Stomach (tissue), 9 donors: ENCODE results near the gene LRMDA. TPM values are rescaled to one million over a fixed set of nuclear protein-coding genes. Genes with fewer than 3 reads are reported as not detected.

Experiments used
- DNase-seq, 2 donors: peaks; one replicate each; pipeline versions ENCODE4 v3.0.0 to v3.0.0-alpha.2; 2013 to 2019
- H3K27ac ChIP-seq, 5 donors: fragments of 200-600 bp in 4 of 5; sonication (generic) in 4 of 5; one replicate each; pipeline ENCODE4 v1.5.1; 2013 to 2019; ENCODE audit warnings: mild to moderate bottlenecking in 1 of 5, moderate library complexity in 1 of 5
- H3K27me3 ChIP-seq, 3 donors: fragments of 200-600 bp; sonication (generic); one replicate each; pipeline ENCODE4 v1.5.1; 2017 to 2019; ENCODE audit warnings: mixed run types in 1 of 3
- H3K36me3 ChIP-seq, 4 donors: fragments of 200-600 bp; sonication (generic); 1 replicate in 3 of 4; 2 replicates in 1 of 4; pipeline ENCODE4 v1.5.1; 2016 to 2019
- H3K4me1 ChIP-seq, 4 donors: fragments of 200-600 bp; sonication (generic); one replicate each; pipeline ENCODE4 v1.5.1; 2016 to 2019
- H3K4me3 ChIP-seq, 4 donors: fragments of 200-600 bp; sonication (generic) in 3 of 4; one replicate each; pipeline ENCODE4 v1.5.1; 2016 to 2019; ENCODE audit warnings: mild to moderate bottlenecking in 1 of 4
- H3K9me3 ChIP-seq, 4 donors: fragments of 200-600 bp; sonication (generic); one replicate each; pipeline ENCODE4 v1.5.1; 2016 to 2019
- CTCF ChIP-seq, 7 experiments: fragments of 450-650 bp in 4 of 7; fragments of 200-600 bp in 3 of 7; sonication (generic) in 3 of 7; IDR thresholded peaks; one replicate each; pipeline ENCODE4 v1.5.1; 2016 to 2019; ENCODE audit warnings: antibody characterized with exemption in 7 of 7, control low read depth in 2 of 7, mild to moderate bottlenecking in 1 of 7
- EP300 ChIP-seq: sonication (generic); formaldehyde crosslinking; IDR thresholded peaks from one replicate; pipeline ENCODE4 v1.6.1; 2017; ENCODE audit warnings: antibody characterized with exemption
- POLR2A ChIP-seq, 4 donors: fragments of 450-650 bp; IDR thresholded peaks; one replicate each; pipeline ENCODE4 v1.6.1; 2016; ENCODE audit warnings: antibody characterized with exemption in 4 of 4, control low read depth in 2 of 4, mild to moderate bottlenecking in 1 of 4, moderate library complexity in 1 of 4
- POLR2AphosphoS5 ChIP-seq, 3 donors: sonication (generic); formaldehyde crosslinking; IDR thresholded peaks; one replicate each; pipeline ENCODE4 v1.6.1; 2016; ENCODE audit warnings: antibody characterized with exemption in 3 of 3
- WGBS, 5 donors: extraction: QIAGEN DNeasy Blood & Tissue Kit in 3 of 5; methylation state at CpG; one replicate each; pipeline versions ENCODE4 v1.1.5 to v1.1.7; 2013 to 2018; 5-methylcytosine and 5-hydroxymethylcytosine counted together
- intact Hi-C: fragments of 100-400 bp; cut with DNase I; formaldehyde crosslinking; loops from one replicate; pipeline ENCODE4 v1.15.1; 2023; ENCODE audit warnings: low total_unique reads
- polyA plus RNA-seq, 3 donors: library from polyadenylated mRNA; stranded (reverse); fragments of 200-250 nt; gene quantifications; one replicate each; pipeline ENCODE4 v1.2.3, GENCODE V29; 2013
- total RNA-seq, 5 donors: library from RNA; depleted of rRNA; stranded (reverse); fragments of >200 nt; gene quantifications; one replicate each; pipeline versions ENCODE4 v1.1.0 to v1.2.3, GENCODE V29; 2014 to 2016
- donor health status: healthy with polysubstance abuse.
- donor health status: Bipolar disorder and iron deficiency.
- donor health status: healthy.

LRMDA gene
- total and polyA plus RNA-seq, 8 donors = 1.3 to 30.2 (median 13.6) TPM; not detected in 1

- 88 to 95% (median 92%) methylated on average over 4 of the region's 4 CpGs for WGBS, 5 donors
- Histone ChIP-seq H3K4me1 (no peaks in the 10 kb centered on the region), H3K36me3 (no peaks in the 10 kb centered on the region), H3K4me3 (no peak overlapping the region), H3K9me3 (no peaks in the 10 kb centered on the region), H3K27ac (no peak overlapping the region), H3K27me3 (no peaks in the 10 kb centered on the region)
- no peak for TF ChIP-seq EP300
- no peak for TF ChIP-seq CTCF (IDR thresholded peaks at IDR 0.05)
- intact Hi-C loops = no loop called here
- no peak for DNase-seq
These were observed 431.5 kb downstream of the LRMDA start for GRCh38 chr10:75862935-75863334.

DNA sequence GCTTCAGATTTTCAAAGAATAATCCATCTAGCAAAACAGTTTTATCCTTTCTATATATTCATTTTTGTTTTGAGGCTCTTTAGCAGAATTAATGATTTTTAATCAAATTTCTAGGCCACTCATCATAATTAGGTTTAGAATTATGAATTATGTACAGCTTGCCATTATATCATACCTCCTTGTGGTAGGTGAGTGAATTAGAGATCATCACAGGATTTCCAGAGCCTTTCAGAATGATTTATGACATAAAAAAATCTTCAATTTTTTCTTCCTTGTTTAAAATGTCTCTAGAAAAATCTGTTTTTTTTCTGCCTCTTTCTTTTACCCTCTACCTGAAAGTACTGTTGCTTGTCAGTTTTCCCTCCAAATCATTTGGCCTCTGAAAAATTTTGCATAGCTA lies 433.3 kb downstream of the LRMDA start:
- H3K9me3 ChIP-seq = no peaks in the 10 kb centered on the region
- TF ChIP-seq POLR2A (IDR thresholded peaks at IDR 0.05) = no peak
- no peak for TF ChIP-seq POLR2AphosphoS5 (IDR thresholded peaks at IDR 0.05)
- no peak for TF ChIP-seq CTCF (IDR thresholded peaks at IDR 0.05)
- no peak for TF ChIP-seq EP300

DNA sequence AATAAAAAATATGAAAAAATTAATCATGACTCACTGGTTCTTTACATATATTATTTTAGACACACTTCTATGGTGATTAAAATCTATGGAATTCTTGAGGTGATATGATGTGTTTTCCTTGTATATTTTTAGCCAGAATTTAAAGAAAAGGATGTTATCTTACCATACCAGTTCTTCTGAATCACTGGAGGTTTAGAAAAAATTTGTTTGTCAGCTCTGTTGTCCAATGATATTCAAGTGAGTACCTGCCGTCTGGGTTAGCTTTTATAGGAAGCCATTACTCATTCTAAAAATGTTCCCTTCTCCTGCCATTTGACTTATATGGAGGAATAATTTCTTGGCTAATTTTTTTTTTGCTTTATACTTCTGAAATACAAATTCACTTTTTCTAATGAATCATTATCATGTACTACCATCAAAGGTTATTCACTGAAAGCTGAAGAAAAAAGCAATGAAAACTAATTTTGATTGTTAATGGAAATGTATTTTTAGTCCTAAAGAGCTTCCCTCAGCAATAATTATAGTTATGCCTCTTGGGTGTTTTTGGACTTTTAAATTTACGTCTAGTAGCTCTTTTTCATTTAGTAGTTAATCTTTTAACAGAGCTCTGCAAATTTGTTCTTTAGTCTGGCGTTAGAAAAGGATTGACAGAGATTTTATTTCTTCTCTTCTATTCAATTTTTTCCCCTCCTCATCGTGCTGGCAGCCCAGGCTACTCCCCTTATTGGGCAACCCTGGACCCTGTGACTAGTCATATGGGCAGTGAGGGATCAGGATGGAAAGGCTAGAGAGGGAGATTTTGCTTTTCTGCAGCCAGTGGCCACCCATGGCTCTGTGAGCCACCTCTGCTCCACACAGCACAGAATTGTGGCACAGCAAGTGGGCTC lies 434.2 kb downstream of the LRMDA start:
- H3K27me3 ChIP-seq = no peaks in the 10 kb centered on the region
- no peak overlapping the region for H3K27ac ChIP-seq
- H3K4me1 ChIP-seq = no peaks in the 10 kb centered on the region
- TF ChIP-seq CTCF (IDR thresholded peaks at IDR 0.05) = no peak
- WGBS, 5 donors = 53 to 84% (median 75%) methylated on average over 4 of the region's 4 CpGs
- H3K9me3 ChIP-seq = no peaks in the 10 kb centered on the region
- no peak for DNase-seq
- intact Hi-C loops = no loop called here
- no peaks in the 10 kb centered on the region for H3K36me3 ChIP-seq
- H3K4me3 ChIP-seq = no peak overlapping the region

More for the DNA sequence above, 433.3 kb downstream of the LRMDA start:
- no peaks in the 10 kb centered on the region for H3K27me3 ChIP-seq
- no peak overlapping the region for H3K4me3 ChIP-seq
- no peak overlapping the region for H3K27ac ChIP-seq
- no peak for DNase-seq
- no peaks in the 10 kb centered on the region for H3K4me1 ChIP-seq
- intact Hi-C loops = no loop called here
- no peaks in the 10 kb centered on the region for H3K36me3 ChIP-seq

DNA sequence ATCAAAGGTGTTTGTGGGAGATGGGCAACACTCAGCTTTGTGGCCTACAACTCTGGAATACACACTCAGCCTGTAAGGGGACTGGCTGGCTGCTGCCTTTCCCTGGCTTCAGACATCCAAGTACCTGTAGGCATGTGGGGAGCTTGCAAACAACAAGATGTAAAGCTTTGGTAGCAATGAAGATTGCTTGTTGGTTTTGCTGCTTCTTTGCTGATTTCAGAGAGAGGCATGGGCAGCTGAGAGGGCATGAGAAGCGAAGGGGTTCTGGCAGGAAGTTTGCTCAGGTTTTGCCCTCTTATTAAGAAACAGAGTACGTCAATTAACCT lies 434.8 kb downstream of the LRMDA start:
- 43 to 72% (median 65%) methylated on average over 2 of the region's 2 CpGs for WGBS, 5 donors
- no peak overlapping the region for H3K27ac ChIP-seq
- no peak overlapping the region for H3K4me3 ChIP-seq
- H3K36me3 ChIP-seq = no peaks in the 10 kb centered on the region
- no peak for DNase-seq
- H3K27me3 ChIP-seq = no peaks in the 10 kb centered on the region
- H3K9me3 ChIP-seq = no peaks in the 10 kb centered on the region
- no peaks in the 10 kb centered on the region for H3K4me1 ChIP-seq
- TF ChIP-seq POLR2AphosphoS5 (IDR thresholded peaks at IDR 0.05) (no peak), EP300 (no peak), CTCF (IDR thresholded peaks at IDR 0.05) (no peak), POLR2A (IDR thresholded peaks at IDR 0.05) (no peak)
- intact Hi-C loops = no loop called here
